GM23338 (cell line): ENCODE data around the gene XIRP2. TPM values are rescaled to one million over a fixed set of nuclear protein-coding genes. Genes with fewer than 3 reads are reported as not detected.
A peak's percentile ranks its signal among the peaks of the same experiment; 100 is the strongest.

Experiments used
- ATAC-seq: fragments of 200-7000 bp; cut with Tn5 transposase; 3 replicates; pipeline ENCODE4 v1.9.1; 2020
- DNase-seq: peaks from one replicate; pipeline ENCODE4 v3.0.0-alpha.2; 2015; ENCODE audit warnings: low spot score
- H2AFZ ChIP-seq: fragments of 200-600 bp; sonication (generic); 2 replicates; pipeline ENCODE4 v1.8.0; 2016; ENCODE audit warnings: antibody characterized with exemption, mild to moderate bottlenecking, moderate library complexity
- H3F3A ChIP-seq: fragments of 200-600 bp; sonication (generic); replicated peaks from 2 replicates; pipeline ENCODE4 v1.8.0; 2017; ENCODE audit warnings: antibody characterized with exemption, mixed run types, low read depth
- H3K27ac ChIP-seq: fragments of 200-600 bp; sonication (generic); 2 replicates; pipeline ENCODE4 v1.6.1; 2016; ENCODE audit warnings: low read depth
- H3K27me3 ChIP-seq: fragments of 200-600 bp; sonication (generic); 2 replicates; pipeline ENCODE4 v1.8.0; 2016; ENCODE audit warnings: mild to moderate bottlenecking, mixed run types, moderate library complexity; ENCODE audit not compliant: insufficient read depth
- H3K36me3 ChIP-seq: fragments of 200-600 bp; sonication (generic); 2 replicates; pipeline ENCODE4 v1.8.0; 2016; ENCODE audit warnings: mild to moderate bottlenecking; ENCODE audit not compliant: insufficient read depth
- H3K4me1 ChIP-seq: fragments of 200-600 bp; sonication (generic); 2 replicates; pipeline ENCODE4 v1.8.0; 2016; ENCODE audit warnings: mild to moderate bottlenecking, moderate library complexity; ENCODE audit not compliant: insufficient read depth
- H3K4me2 ChIP-seq: fragments of 200-600 bp; sonication (generic); 2 replicates; pipeline ENCODE4 v1.7.1; 2017; ENCODE audit warnings: mixed run types
- H3K4me3 ChIP-seq: fragments of 200-600 bp; sonication (generic); 2 replicates; pipeline ENCODE4 v1.6.1; 2016; ENCODE audit warnings: mixed run types
- H3K79me2 ChIP-seq: fragments of 200-600 bp; sonication (generic); replicated peaks from 2 replicates; pipeline ENCODE4 v1.8.0; 2017; ENCODE audit warnings: mild to moderate bottlenecking; ENCODE audit not compliant: insufficient read depth
- H3K9me2 ChIP-seq: fragments of 200-600 bp; sonication (generic); 2 replicates; pipeline ENCODE4 v1.8.0; 2017; ENCODE audit not compliant: insufficient read depth
- H4K20me1 ChIP-seq: fragments of 200-600 bp; sonication (generic); replicated peaks from 2 replicates; pipeline ENCODE4 v1.8.0; 2017; ENCODE audit warnings: mild to moderate bottlenecking; ENCODE audit not compliant: insufficient read depth
- H3K27ac Mint-ChIP-seq: 2 replicates; pipeline ENCODE4 v1.8.0; 2020; ENCODE audit warnings: inconsistent platforms, mild to moderate bottlenecking, moderate library complexity, mixed read lengths
- H3K27me3 Mint-ChIP-seq: 3 replicates; pipeline ENCODE4 v1.8.0; 2022; ENCODE audit warnings: low read depth, mild to moderate bottlenecking, moderate library complexity, mixed read lengths, inconsistent platforms; ENCODE audit not compliant: insufficient read depth, poor library complexity
- H3K36me3 Mint-ChIP-seq: 3 replicates; pipeline ENCODE4 v1.8.0; 2021; ENCODE audit warnings: low read depth, mild to moderate bottlenecking, inconsistent platforms, moderate library complexity, mixed read lengths
- H3K4me1 Mint-ChIP-seq: 3 replicates; pipeline ENCODE4 v1.8.0; 2020; ENCODE audit warnings: mild to moderate bottlenecking, inconsistent platforms, mixed read lengths
- H3K4me3 Mint-ChIP-seq: 3 replicates; pipeline ENCODE4 v1.8.0; 2021; ENCODE audit warnings: moderate library complexity, mild to moderate bottlenecking, inconsistent platforms, mixed read lengths
- H3K9me3 Mint-ChIP-seq: 3 replicates; pipeline ENCODE4 v1.8.0; 2020; ENCODE audit warnings: moderate library complexity, mild to moderate bottlenecking, inconsistent platforms, mixed read lengths
- CREB1 ChIP-seq: fragments of 250-450 bp; sonication (Bioruptor Pico); IDR thresholded peaks from 2 replicates; pipeline ENCODE4 v1.5.0; 2020; ENCODE audit warnings: low read depth, mild to moderate bottlenecking, moderate library complexity
- CTCF ChIP-seq, 2 experiments: fragments of 200-600 bp in 1 of 2; sonication (generic) in 1 of 2; conservative IDR thresholded peaks; 2 replicates each; pipeline versions ENCODE4 v1.5.1 to v1.6.1; 2016 to 2017; ENCODE audit warnings: antibody characterized with exemption in 2 of 2, low read depth in 2 of 2, mild to moderate bottlenecking in 2 of 2, moderate library complexity in 1 of 2
- ETS1 ChIP-seq: IDR thresholded peaks from 2 replicates; pipeline ENCODE4 v1.6.1; 2016; ENCODE audit warnings: antibody characterized with exemption
- EZH2 ChIP-seq: fragments of 200-600 bp; sonication (generic); IDR thresholded peaks from one replicate; pipeline ENCODE4 v1.8.0; 2017; ENCODE audit warnings: antibody characterized with exemption, mild to moderate bottlenecking, low read depth; ENCODE audit not compliant: unreplicated experiment
- EZH2phosphoT487 ChIP-seq: fragments of 200-600 bp; sonication (generic); IDR thresholded peaks from one replicate; pipeline ENCODE4 v1.8.1; 2018; ENCODE audit warnings: antibody characterized with exemption; ENCODE audit not compliant: unreplicated experiment
- NANOG ChIP-seq: IDR thresholded peaks from 2 replicates; pipeline ENCODE4 v1.6.1; 2016; ENCODE audit warnings: antibody characterized with exemption, borderline replicate concordance
- POLR2AphosphoS5 ChIP-seq: IDR thresholded peaks from 2 replicates; pipeline ENCODE4 v1.6.1; 2016; ENCODE audit warnings: antibody characterized with exemption, low read depth
- REST ChIP-seq: IDR thresholded peaks from one replicate; pipeline ENCODE4 v1.6.1; 2018; ENCODE audit warnings: antibody characterized with exemption; ENCODE audit not compliant: unreplicated experiment
- ZNF114 ChIP-seq: fragments of 250-450 bp; sonication (Bioruptor Pico); IDR thresholded peaks from 2 replicates; pipeline ENCODE4 v1.5.0; 2020; ENCODE audit warnings: mild to moderate bottlenecking, moderate library complexity
- ZNF331 ChIP-seq: fragments of 250-450 bp; sonication (Bioruptor Pico); IDR thresholded peaks from 2 replicates; pipeline ENCODE4 v1.5.0; 2020; ENCODE audit warnings: low read depth, mild to moderate bottlenecking, moderate library complexity
- polyA plus RNA-seq: library from polyadenylated mRNA; unstranded; fragments of >200 nt; fragmentation: Nextera tagmentation; extraction: Ambion mirVana; gene quantifications from 2 replicates; pipeline ENCODE4 v1.2.1, GENCODE V29; 2016
- total RNA-seq: library from RNA; depleted of rRNA; stranded (reverse); fragments of >200 nt; shearing (Covaris generic); gene quantifications from 2 replicates; pipeline ENCODE4 v1.2.3, GENCODE V29; 2014

Gene XIRP2
- total and polyA plus RNA-seq, 2 experiments from 2014 or later = 0.17 to 0.31 TPM

GRCh38 chr2:167279810-167280209 lies 391.5 kb downstream of the XIRP2 start (continued):
- no peak for TF ChIP-seq CTCF (conservative IDR thresholded peaks at IDR 0.05; ENCODE audit: low read depth in 2 of 2)

- Histone ChIP-seq H2AFZ (peak overlapping the region; percentile 38; the same call in 1 of the 2 replicates), H3K4me1 (peaks cover 37% of the 10 kb centered on the region), H3K4me2 (no peak overlapping the region), H3K36me3 (no peaks in the 10 kb centered on the region), H3K27me3 (no peaks in the 10 kb centered on the region), H3K4me3 (no peak overlapping the region), H4K20me1 (no peaks in the 10 kb centered on the region), H3F3A (no peaks in the 10 kb centered on the region; the same call in 1 of the 2 replicates), H3K79me2 (no peaks in the 10 kb centered on the region), H3K9me2 (no peaks in the 10 kb centered on the region), H3K27ac (no peak overlapping the region)
- Mint-ChIP-seq H3K9me3 (peaks cover 10% of the 10 kb centered on the region; the same call in 2 of the 3 replicates), H3K4me1 (peaks cover 37% of the 10 kb centered on the region), H3K36me3 (peaks cover 8% of the 10 kb centered on the region; the same call in 2 of the 3 replicates), H3K27me3 (no peaks in the 10 kb centered on the region), H3K27ac (0 out of 2 replicates have a peak overlapping the region, but pooled peaks have one; percentile 4), H3K4me3 (no peak overlapping the region)
- ATAC-seq = no peak; the same call in 2 of the 3 replicates
- DNase-seq = no peak
- TF ChIP-seq ZNF114 (CRISPR knock-in tag) = no peak
These were observed 398.9 kb downstream of the XIRP2 start for GRCh38 chr2:167287212-167287611.

- Histone ChIP-seq H3K36me3 (no peaks in the 10 kb centered on the region), H3F3A (no peaks in the 10 kb centered on the region; the same call in 1 of the 2 replicates), H3K4me2 (no peak overlapping the region), H4K20me1 (no peaks in the 10 kb centered on the region), H3K27me3 (peaks cover 9% of the 10 kb centered on the region; the same call in 1 of the 2 replicates), H3K79me2 (peaks cover 14% of the 10 kb centered on the region), H3K4me3 (no peak overlapping the region), H3K27ac (no peak overlapping the region), H3K9me2 (no peaks in the 10 kb centered on the region), H2AFZ (no peak overlapping the region), H3K4me1 (peaks cover 29% of the 10 kb centered on the region)
- DNase-seq (no peak), ATAC-seq (no peak)
- Mint-ChIP-seq H3K27ac (no peak overlapping the region), H3K4me3 (no peak overlapping the region), H3K27me3 (peaks cover 4% of the 10 kb centered on the region), H3K4me1 (peaks cover 37% of the 10 kb centered on the region), H3K9me3 (peaks cover 2% of the 10 kb centered on the region; the same call in 1 of the 3 replicates), H3K36me3 (no peaks in the 10 kb centered on the region; the same call in 2 of the 3 replicates)
- TF ChIP-seq NANOG = no peak
- TF ChIP-seq ZNF114 (CRISPR knock-in tag) = no peak
- TF ChIP-seq EZH2phosphoT487 = no peak
- no peak for TF ChIP-seq POLR2AphosphoS5
- no peak for TF ChIP-seq EZH2
- no peak for TF ChIP-seq REST
- no peak for TF ChIP-seq CREB1 (CRISPR knock-in tag)
- TF ChIP-seq ETS1 = no peak
- no peak for TF ChIP-seq ZNF331 (CRISPR knock-in tag)
These were observed 401.6 kb downstream of the XIRP2 start for GRCh38 chr2:167289651-167290410.
